HG03060 (cell line): ENCODE measurements around the gene TRIO.
"Not testable (repeated sequence)": the region's sequence is repeated elsewhere in the genome, so short reads cannot be mapped to it uniquely, and the experiment has no call there.

Experiments used
- ATAC-seq: cut with Tn5 transposase; IDR thresholded peaks from one replicate; pipeline ENCODE4 v1.9.1; 2021; ENCODE audit warnings: low read depth, moderate number of reproducible peaks; ENCODE audit not compliant: unreplicated experiment

Gene TRIO

DNA sequence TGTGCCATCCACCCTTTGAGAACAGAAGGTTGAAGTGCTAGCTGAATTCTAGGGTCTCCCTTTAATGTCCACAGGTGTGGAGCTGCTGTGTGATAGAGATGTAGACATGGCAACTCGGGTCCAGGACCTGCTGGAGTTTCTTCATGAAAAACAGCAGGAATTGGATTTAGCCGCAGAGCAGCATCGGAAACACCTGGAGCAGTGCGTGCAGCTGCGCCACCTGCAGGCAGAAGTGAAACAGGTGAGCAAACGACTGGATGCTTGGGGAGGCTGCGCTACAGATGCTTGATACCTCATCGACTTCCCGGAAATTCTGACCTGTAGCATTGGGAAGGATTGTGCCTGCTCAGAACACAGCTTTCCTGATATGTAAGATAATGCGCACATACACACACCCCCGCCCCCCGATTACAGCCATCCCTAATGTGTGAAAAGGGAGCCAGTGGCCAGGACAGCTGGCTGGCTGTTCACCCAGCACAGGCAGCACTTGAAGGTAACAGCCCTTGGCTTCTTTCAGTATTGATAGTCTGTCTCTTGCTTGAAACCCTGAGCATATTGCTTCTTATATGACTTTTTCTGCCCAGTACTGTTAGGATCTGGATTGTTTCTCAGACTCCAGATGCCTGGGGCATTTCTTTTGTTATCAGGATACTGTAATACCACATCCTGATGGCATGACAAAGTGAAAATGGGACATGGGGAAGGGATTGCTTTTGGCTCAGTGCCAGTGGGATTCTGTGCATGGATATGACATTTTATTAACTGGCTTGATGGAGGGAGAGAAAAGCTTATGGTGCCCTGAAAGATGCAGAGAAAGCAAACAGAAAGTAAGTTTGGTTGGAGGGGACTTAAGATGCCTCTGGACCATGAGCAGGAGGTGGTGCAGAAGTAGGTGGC is 221.7 kb downstream of the TRIO start:
- ATAC-seq, result no peak

DNA sequence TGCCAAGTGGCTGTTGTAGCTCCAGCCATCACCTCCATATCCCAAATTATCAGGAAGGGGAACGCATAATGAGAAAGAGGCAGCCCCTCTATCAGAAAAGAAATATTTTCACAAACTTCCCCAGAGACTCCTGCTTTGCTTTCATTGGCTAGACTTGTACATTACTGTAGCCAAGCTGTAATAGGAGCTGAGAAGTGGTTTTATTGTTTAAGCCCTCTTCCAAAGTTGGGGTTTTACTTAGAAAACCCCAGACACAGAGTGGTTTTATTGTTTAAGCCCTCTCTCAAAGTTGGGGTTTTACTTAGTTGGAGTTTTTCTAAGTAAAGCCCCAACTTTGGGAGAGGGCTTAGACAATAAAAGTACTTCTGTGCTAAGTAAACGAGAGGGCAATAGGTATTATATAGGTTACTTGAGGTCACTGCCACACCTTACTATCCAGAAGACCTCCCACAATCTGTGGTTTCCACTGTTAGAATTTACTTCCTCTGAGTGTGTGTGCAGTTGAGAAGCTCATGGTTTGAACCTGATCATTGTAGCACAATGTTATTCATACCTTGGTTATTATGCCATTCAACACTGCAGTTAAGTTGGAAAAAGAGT is 222.8 kb downstream of the TRIO start:
- no peak for ATAC-seq

DNA sequence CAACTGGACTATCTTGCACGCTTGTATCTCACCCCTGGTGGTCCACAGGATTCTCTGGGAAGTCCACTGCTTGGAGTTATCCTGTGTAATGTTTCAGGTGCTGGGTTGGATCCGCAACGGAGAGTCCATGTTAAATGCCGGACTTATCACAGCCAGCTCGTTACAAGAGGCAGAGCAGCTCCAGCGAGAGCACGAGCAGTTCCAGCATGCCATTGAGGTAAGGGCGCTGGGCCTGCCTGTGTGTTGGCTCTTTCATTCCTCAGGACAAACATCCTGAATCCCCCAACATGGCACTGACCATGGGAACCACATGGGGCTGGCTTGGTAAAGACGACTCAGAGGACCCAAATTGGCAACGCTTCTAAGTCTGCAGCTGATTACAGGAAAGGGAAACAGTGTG is 223.6 kb downstream of the TRIO start:
- no peak for ATAC-seq

DNA sequence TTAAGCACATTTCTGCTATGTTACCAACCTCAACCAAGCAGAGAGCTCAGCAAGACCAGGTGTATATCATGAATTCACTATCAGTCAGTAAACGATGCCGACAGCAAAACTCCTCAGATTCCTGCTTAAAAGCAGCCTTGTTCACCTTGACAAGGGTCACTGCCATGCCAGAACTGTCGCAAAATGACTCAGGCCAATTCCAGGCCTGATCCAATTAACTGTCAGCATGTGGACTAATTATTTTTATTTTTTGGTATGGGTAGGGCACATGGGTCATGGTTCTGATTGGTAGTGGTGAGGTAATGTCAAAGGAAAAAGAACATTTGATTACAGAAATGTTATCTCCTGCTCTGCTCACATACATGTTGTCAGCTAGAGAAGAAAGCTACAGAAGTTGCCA is 224.2 kb downstream of the TRIO start:
- ATAC-seq, result no peak

DNA sequence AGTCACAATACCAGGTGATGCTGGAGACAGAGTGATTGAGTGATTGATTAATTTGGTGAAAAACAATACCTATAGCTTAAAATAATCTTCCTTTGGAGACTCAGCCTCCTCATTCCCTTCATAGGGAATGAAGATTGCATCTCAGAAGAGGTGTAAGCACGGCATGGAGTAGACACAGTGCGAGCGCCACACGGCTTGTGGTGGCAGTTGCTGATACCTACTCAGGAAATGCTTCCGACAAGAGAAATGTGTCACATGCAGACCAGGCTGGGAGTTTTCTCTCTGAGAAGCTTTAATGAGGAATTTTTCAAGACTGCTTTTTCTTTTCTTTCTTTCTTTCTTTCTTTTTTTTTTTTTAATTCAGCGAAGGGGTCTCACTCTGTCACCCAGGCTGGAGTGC is 226.6 kb downstream of the TRIO start:
- no peak for ATAC-seq

DNA sequence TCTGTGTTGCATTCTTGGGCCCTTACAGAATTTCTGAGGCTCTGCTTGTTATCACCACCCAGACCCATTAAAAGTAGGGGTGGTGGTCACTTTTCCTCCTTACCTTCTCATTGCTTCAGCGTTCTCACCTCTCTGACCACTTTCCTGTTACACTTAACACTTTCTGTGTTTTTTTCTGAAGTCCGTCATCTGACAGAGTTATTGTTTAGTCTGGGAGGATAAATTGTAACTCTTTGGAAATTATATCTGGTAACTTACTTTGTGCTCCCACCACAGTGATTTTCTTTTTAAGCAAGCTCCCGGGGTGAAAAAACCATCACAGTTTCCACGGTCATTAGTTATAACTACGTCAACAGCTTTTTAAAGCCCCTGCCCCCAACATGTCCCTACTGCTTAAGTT is 227.2 kb downstream of the TRIO start:
- no peak for ATAC-seq

DNA sequence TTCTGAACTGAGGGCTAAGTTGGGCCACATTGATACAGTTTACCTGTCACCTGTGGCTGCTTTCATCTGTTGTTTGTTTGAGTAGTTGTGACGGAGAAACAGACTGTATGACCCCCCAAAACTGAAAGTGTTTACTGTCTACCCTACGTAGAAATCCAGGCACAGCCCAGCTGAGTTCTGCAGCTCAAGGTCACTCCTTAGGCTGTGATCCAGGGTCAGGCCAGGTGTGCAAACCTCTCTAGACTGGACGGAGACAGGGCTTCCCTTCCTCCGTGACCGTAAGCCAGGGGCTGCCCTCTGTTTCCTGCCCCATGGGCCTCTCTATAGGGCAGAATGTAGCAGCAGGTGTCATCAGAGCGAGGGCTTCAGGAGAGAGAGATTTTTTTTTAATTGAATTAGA is 230.5 kb downstream of the TRIO start:
- no peak for ATAC-seq

DNA sequence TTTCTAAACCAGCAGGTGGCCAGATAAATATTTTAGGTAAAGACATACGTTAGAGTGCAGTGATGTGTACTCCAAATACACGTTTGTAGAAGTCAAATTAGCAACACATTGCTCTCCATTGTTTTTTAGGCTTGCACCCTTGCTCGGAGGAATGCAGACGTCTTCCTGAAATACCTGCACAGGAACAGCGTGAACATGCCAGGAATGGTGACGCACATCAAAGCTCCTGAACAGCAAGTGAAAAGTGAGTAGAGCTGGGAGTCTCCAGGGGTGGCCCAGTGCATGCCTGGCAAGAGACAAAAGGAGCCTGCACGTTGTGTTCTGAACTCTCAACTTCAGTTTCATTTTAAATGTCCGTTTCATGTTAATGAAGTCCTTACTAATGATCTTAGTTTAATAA is 231.0 kb downstream of the TRIO start:
- no peak for ATAC-seq

DNA sequence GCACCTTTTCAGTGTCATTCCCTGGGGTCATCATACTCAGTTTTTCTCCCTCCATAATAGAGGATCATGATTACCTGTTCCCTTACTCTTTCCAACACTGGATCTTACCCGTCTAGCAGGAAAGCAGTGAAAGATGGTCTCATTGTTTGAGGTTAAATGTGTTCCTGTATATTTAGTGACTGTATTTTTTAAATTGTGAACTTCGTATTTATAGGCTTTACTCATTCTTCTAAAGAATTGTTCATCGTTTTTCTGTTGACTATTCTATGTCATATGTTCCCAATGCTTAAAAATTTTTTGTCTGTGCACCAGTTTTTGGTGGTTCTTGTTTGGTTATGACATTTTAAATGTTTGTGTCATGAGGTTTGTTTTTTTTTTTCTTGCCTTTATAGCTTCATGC is 233.6 kb downstream of the TRIO start:
- ATAC-seq, result no peak

DNA sequence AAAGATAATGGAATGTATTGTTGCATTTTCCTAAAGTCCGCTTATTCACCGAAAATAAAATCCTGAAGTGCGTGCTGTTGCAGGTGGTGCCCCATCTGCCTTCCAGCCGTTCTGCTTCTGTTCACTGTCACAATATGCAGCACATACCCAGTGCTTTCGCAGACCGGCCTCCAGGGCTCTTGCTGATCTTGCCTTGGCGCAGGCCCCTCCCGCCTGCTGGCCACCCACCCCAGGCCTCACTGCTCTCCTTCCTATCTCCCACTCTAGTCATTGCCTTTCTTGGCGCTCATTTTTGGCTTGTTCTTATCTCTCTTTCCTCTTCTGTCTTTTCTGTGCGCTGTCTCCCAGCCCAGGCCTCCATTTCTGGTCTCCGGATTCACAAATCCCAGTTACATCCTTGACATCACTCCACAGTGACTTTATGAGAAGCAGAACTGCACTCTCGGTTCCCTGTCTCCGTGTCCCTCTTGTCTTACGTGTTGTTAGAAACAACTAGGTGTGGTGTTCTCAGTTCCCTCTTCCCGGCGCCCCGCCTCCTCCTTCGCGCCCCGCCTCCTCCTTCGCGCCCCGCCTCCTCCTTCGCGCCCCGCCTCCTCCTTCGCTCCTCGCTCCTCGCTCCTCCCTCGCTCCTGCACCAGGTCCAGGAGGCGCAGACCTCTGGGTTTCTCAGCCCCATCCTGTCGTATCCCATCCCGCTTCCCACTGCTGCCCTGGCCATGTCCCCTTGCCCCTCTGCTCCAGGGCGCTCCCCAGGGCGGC is 236.8 kb downstream of the TRIO start:
- no peak for ATAC-seq

DNA sequence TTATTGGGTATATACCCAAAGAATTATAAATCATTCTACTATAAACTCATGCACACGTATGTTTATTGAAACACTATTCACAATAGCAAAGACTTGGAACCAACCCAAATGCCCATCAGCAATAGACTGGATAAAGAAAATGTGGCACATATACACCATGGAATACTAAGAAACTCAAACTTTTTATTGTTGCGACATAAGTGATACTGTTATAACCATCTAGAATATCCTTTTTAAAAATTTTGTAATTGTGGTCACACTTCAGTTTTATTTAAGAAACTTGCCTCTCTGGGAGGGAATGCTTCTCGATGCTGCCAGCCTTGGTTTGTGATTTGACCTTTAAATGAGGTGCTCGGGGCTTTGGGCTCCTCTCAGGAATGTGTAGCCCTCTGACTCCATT is 237.6 kb downstream of the TRIO start:
- no peak for ATAC-seq

DNA sequence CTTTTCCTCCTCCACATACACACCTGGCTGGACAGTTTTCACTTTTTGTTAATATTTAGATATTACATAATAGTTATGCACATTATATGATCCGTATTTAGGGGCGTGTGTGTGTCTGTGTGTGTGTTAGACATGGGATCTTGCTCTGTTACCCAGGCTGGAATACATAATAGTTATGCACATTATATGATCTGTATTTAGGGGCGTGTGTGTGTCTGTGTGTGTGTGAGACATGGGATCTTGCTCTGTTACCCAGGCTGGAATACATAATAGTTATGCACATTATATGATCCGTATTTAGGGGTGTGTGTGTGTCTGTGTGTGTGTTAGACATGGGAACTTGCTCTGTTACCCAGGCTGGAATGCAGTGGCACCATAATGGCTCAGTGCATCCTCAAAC is 239.5 kb downstream of the TRIO start:
- no peak for ATAC-seq

DNA sequence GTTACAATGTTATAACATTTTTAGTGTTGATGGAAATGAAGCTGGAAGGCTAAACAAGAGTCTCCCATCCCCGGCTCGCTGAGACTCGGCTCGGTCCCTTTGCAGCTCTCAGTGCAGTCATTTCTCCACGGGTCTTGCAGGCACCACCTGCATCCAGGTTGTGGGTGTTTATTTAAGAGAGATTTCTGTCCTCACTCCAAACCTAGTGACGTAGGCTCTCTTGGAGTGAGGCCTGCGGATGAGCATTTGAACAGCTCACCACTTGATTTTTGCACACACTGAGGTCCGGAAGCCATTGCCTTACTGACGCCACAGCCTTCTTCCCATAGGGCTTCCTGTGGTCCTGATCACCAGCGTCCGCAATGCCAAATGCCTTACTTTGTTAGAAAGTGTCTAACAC is 240.8 kb downstream of the TRIO start:
- no peak for ATAC-seq

DNA sequence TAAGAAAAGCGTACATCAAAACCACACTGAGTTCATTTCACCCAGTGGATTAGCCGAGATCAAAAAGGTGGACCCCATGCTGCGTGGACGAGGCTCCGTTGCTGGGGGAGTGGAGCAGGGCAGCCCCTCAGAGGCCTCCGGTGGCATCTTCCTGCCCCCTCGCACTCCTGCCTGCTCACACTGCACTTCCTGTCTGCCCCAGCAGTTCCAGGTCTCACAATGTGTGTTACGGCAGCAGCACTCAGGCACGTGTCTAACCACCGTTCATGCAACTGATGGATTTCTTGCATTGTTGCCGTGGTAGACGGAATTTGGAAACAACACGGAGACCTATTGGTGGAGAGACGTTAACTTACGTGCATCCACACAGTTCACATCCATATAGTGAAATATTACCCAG is 241.9 kb downstream of the TRIO start:
- ATAC-seq, result no peak

DNA sequence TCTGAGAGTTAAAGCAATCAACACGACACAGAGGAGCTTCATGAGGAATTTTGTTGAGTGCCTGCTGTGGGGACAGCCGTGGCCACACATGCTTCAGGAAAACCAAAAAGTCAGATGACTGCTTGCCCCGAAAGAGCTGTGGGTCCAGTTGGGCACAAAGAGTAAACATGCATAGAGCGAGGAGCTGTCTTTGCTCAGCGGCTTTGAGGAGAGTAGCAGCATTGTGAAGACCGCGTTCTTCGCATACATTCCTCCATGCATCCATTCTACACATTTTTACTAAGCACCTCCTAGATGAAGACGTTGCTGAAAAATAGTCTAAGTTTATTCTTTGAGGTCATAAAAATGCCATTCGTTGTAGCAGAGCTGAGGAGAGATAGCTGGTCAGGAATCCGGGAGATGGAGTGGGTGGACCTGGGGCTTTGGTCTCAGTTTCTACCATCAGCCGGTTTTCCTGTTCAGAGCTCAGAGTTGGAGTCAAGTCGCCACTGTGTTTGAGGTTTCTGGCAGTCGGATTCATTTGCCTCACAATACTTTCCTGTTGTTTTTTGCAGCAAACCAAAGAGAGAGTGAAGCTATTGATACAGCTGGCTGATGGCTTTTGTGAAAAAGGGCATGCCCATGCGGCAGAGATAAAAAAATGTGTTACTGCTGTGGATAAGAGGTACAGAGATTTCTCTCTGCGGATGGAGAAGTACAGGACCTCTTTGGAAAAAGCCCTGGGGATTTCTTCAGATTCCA is 243.9 kb downstream of the TRIO start:
- ATAC-seq, result no peak

DNA sequence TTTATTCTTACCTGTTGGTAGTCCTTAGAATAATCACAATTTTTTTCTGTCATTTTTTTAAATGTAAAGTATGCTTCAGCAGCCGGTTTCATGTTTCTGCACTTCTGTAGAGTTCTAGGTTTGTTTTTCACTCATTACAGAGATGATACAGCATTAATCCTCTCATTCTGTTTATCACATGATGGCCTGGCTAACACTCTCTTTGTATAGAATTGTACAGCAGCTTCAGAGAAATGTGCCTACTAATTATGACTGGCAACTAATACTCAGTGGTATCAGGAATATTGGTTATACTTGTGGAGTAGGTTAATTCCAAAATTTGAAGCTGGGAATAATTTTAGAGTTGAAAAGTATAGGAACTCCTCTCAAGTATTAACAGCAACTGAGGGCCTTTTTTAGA is 245.6 kb downstream of the TRIO start:
- ATAC-seq, result no peak

DNA sequence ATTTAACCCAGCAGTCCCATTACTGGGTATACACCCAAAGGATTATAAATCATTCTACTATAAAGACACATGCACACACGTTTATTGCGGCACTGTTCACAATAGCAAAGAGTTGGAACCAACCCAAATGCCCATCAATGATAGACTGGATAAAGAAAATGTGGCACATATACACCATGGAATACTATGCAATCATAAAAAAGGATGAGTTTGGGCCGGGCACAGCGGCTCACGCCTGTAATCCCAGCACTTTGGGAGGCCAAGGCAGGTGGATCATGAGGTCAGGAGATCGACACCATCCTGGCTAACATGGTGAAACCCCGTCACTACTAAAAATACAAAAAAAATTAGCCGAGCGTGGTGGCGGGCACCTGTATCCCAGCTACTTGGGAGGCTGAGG is 249.4 kb downstream of the TRIO start:
- ATAC-seq, result not testable (repeated sequence)

DNA sequence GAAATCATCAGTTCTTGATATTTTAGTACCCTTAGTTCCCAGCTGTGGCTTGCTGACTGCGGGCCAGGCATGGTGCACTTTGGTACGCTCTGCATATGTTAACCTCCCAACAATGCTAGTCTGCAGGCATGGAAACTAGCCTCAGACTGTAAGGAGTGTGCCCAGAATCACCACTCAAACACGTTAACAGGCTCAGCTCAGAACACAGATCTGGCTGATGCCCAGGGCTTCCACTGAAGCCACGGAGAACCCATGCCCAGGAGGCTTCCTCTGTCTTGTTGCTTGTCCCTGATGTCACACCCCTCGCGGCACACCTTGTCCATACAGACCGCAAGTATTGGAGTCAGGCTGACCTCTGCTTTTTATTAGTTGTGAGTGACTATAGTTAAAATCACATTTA is 251.2 kb downstream of the TRIO start:
- ATAC-seq, result no peak

DNA sequence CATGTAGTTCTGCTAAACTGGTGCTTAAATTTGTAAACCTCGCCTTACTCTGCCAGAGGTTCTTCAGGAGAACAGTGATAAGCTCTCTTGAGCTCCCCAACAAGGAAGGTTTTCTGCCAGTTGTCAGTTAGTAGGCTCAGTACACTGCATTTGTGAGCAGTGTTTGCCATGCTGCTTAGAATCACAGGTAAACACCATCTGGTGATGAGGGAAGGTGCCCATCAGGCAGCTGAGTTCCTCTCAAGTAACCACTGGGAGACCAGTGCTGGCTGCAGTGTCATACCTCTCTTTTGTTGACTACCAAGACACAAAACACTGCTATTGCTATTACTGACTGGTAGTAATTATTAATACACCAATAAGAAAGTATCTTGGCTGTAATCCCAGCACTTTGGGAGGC is 252.3 kb downstream of the TRIO start:
- ATAC-seq, result no peak

DNA sequence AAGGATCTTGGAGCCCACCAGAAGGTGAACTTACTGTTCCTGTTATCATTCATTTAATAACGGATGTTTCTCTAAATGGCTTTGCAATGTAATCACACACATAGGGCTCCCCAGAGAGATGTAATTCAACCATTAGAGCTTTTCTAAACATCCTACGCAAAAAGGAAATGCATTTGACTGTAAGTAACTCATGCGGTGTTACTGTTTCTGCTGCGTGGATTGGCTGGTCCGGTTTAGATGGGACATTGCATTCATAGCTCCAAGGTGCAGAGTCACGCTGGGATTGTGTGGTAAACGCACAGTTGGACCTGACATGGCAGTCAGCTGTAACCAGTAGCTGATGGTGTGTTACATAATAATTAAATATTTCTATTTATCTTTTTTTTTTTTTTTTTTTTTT is 252.9 kb downstream of the TRIO start:
- ATAC-seq, result no peak

DNA sequence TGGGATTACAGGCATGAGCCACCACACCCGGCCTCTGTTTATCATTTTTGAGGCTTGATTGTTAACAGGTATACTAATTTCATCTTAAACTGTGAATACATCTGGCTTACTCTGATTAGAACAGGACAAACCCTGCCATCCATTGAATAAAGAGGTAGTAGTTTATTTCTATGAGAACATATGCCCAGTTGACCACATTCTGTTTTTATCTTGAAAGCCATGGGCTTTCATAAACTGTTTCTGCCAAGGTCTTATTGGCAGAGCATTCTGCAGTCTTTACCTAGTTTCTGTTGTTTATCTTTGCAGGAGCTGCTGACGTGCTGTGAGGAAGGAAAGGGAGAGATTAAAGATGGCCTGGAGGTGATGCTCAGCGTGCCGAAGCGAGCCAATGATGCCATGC is 253.6 kb downstream of the TRIO start:
- no peak for ATAC-seq
